ENCODE measurements around the gene PDE5A.

PDE5A gene

DNA sequence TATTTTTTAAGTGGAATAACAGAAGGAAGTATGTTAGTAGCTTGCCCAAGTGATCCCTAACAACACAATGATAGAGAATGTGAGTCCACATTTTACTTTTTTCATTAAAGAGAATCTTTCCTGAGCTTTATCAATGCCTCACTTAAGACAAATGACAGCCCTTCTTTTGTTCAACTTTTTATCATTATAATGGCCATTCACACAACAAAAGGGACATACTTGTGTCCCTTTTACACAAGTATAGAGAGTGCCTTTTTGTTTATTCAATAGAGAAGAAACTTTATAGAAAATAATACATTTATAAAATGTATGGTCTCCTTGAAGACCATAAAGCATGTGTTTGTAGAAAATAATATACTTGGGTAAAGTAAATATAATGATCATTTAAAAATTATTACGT is 96.3 kb downstream of the PDE5A start:
- TF ChIP-seq, protein P1, sequence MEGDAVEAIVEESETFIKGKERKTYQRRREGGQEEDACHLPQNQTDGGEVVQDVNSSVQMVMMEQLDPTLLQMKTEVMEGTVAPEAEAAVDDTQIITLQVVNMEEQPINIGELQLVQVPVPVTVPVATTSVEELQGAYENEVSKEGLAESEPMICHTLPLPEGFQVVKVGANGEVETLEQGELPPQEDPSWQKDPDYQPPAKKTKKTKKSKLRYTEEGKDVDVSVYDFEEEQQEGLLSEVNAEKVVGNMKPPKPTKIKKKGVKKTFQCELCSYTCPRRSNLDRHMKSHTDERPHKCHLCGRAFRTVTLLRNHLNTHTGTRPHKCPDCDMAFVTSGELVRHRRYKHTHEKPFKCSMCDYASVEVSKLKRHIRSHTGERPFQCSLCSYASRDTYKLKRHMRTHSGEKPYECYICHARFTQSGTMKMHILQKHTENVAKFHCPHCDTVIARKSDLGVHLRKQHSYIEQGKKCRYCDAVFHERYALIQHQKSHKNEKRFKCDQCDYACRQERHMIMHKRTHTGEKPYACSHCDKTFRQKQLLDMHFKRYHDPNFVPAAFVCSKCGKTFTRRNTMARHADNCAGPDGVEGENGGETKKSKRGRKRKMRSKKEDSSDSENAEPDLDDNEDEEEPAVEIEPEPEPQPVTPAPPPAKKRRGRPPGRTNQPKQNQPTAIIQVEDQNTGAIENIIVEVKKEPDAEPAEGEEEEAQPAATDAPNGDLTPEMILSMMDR (conservative IDR thresholded peaks at IDR 0.05; ENCODE audit: control insufficient read depth, insufficient read depth, low read depth, low read length) = no peak
- DNase-seq (ENCODE audit: low read depth) = no peak
- H3K4me3 ChIP-seq (ENCODE audit: control insufficient read depth, low read depth, low read length) = no peak overlapping the region

DNA sequence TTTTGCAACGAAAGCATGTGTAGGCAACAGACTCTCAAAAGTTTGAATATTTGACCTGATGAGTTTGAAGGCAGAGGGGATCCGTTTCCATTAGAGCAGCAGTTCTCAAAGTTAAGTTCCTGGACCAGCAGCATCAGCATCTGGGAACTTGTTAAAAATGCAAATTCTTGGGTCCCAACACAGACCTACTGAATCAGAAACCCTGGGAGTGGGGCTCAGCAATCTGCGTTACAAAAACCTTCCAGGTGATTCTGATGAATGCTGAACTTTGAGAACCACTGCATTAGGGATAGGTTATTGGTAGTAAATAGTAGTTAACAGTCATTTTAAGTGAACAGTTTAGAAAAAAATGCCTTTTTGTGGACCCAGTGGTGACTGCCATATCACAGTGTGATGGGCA is 98.8 kb downstream of the PDE5A start:
- no peak overlapping the region for H3K4me3 ChIP-seq (ENCODE audit: control insufficient read depth, low read depth, low read length)
- TF ChIP-seq, protein P1 (conservative IDR thresholded peaks at IDR 0.05; ENCODE audit: control insufficient read depth, insufficient read depth, low read depth, low read length) = no peak
- DNase-seq (ENCODE audit: low read depth) = no peak

DNA sequence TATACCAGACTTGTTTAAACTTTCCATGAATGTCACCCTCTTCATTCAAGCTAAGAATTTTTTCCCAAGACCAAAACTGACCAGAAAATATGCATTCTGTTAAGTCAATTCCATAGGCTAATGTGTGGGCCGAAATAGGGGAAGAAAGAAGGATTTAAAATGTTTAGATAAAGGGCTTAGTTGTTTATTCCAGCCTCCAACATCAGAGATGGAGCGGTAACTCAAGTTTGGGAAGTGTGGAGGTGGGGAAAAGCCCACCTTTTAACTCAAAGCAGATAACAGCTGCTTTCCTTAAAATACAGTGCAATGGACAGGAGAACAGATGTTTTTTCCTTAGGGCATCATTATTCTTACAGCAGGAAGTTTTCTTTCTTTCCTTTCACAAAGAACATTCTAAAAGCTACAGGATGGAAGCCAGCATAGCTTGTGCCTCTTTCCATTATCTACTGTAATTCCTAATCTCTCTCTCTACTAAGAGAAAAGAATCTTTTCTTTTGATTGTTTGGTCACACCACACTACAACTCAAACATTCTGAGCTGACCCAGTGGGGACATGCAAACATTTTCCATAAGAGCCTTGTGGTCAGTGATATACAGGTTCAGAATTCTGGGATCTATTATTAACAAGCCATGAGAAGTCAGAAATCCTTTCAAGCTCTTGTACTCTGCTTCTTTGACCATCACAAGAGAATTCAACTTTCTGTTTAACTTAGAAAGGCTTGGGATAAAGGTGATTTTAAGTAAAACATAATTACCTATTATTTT is 101.6 kb downstream of the PDE5A start:
- no peak overlapping the region for H3K4me3 ChIP-seq (ENCODE audit: control insufficient read depth, low read depth, low read length)
- no peak for DNase-seq (ENCODE audit: low read depth)
- TF ChIP-seq, protein P1 (conservative IDR thresholded peaks at IDR 0.05; ENCODE audit: control insufficient read depth, insufficient read depth, low read depth, low read length) = no peak

- TF ChIP-seq, protein P1 (conservative IDR thresholded peaks at IDR 0.05; ENCODE audit: control insufficient read depth, insufficient read depth, low read depth, low read length) = no peak
- no peak overlapping the region for H3K4me3 ChIP-seq (ENCODE audit: control insufficient read depth, low read depth, low read length)
- peak; percentile 48 for DNase-seq (ENCODE audit: low read depth)
Observed at GRCh38 chr4:119525771-119526712, 102.6 kb downstream of the PDE5A start.

- TF ChIP-seq, protein P1 (conservative IDR thresholded peaks at IDR 0.05; ENCODE audit: control insufficient read depth, insufficient read depth, low read depth, low read length) = no peak
- DNase-seq (ENCODE audit: low read depth) = peak; percentile 83
- H3K4me3 ChIP-seq (ENCODE audit: control insufficient read depth, low read depth, low read length) = peak overlapping the region; percentile 30
Observed at GRCh38 chr4:119525005-119525749, 103.4 kb downstream of the PDE5A start.

GRCh38 chr4:119523399-119523798 is 105.2 kb downstream of the PDE5A start:
- TF ChIP-seq, protein P1 (conservative IDR thresholded peaks at IDR 0.05; ENCODE audit: control insufficient read depth, insufficient read depth, low read depth, low read length) = no peak
- no peak for DNase-seq (ENCODE audit: low read depth)

More at GRCh38 chr4:119523399-119523798, 105.2 kb downstream of the PDE5A start:
- no peak overlapping the region for H3K4me3 ChIP-seq (ENCODE audit: control insufficient read depth, low read depth, low read length)
